Parathyroid adenoma (tissue), 2 donors: ENCODE results near the gene C11orf68.
A peak's percentile ranks its signal among the peaks of the same experiment; 100 is the strongest.

Source experiments
- H2AFZ ChIP-seq: fragments of 300-600 bp; sonication (generic); one replicate; pipeline ENCODE4 v1.7.0; 2017; ENCODE audit warnings: antibody characterized with exemption, mild to moderate bottlenecking
- H3K27ac ChIP-seq: fragments of 300-600 bp; sonication (generic); one replicate; pipeline ENCODE4 v1.7.0; 2017
- H3K27me3 ChIP-seq: fragments of 300-600 bp; sonication (generic); one replicate; pipeline ENCODE4 v1.7.0; 2017; ENCODE audit warnings: low read length; ENCODE audit not compliant: control insufficient read depth, insufficient read depth
- H3K36me3 ChIP-seq: fragments of 300-600 bp; sonication (generic); one replicate; pipeline ENCODE4 v1.7.0; 2017; ENCODE audit warnings: low read length; ENCODE audit not compliant: control insufficient read depth, insufficient read depth
- H3K4me1 ChIP-seq: fragments of 300-600 bp; sonication (generic); one replicate; pipeline ENCODE4 v1.7.0; 2017; ENCODE audit warnings: control low read depth
- H3K4me2 ChIP-seq: fragments of 300-600 bp; sonication (generic); one replicate; pipeline ENCODE4 v1.7.0; 2017; ENCODE audit warnings: low read length
- H3K4me3 ChIP-seq: fragments of 300-600 bp; sonication (generic); one replicate; pipeline ENCODE4 v1.7.0; 2017; ENCODE audit warnings: low read depth, low read length
- H3K79me2 ChIP-seq: fragments of 300-600 bp; sonication (generic); one replicate; pipeline ENCODE4 v1.7.0; 2017; ENCODE audit warnings: control low read depth
- H3K9ac ChIP-seq: fragments of 300-600 bp; sonication (generic); one replicate; pipeline ENCODE4 v1.7.0; 2017; ENCODE audit warnings: mild to moderate bottlenecking
- H3K9me3 ChIP-seq: fragments of 300-600 bp; sonication (generic); one replicate; pipeline ENCODE4 v1.7.0; 2017; ENCODE audit warnings: low read length; ENCODE audit not compliant: control insufficient read depth
- TF ChIP-seq, protein P1 (sequence below): fragments of 300-600 bp; sonication (generic); IDR thresholded peaks from one replicate; pipeline ENCODE4 v1.7.0; 2017; ENCODE audit warnings: antibody characterized with exemption, mild to moderate bottlenecking
- donor health status: primary hyperparathyroidism.

The C11orf68 gene

DNA sequence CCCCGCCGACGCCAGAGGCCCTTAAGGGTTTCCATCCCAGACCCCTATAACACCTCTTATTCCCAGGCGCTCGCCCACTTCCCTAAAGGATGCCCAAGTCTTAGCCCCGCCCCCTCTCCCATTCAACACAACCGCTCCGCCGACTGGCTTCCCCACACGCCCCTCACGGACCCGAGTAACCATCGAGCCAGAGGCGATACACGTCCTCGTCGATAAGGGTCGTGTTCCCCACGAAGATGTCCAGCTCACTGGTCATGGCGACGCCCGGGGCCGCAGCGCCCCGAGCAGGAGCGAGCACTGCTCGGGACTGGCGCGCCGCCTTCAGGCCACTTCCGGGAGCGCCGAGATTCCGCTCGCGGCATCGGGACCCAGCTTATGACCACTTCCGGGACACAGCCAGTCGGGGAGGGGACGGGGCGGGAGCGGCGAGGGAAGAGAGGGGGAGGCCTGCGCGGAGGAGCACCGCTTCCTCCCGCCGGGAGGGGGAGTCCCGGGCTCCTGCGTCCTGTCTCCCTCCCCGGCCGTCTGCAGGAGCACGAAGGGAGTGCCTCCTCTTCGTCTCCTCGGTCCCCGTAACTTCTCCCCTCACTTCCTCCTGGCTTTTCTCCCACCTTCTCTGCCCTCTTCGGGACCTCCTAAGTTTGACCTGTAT, 30.6 kb downstream of the C11orf68 start, which contains the start of gene FIBP:
Gene FIBP (minus strand): TSS at position 309 of the 652 bp plus-strand sequence. CDS start 53 bp downstream, at position 256.
- H3K4me1 ChIP-seq = peaks cover 8% of the 10 kb centered on the region
- H3K9ac ChIP-seq = no peak within 1 kb of the TSS
- no peaks in the 10 kb centered on the region for H3K79me2 ChIP-seq
- H3K27ac ChIP-seq = peak within 1 kb of the TSS; percentile 87
- peak within 1 kb of the TSS; percentile 76 for H2AFZ ChIP-seq
- TF ChIP-seq, protein P1, sequence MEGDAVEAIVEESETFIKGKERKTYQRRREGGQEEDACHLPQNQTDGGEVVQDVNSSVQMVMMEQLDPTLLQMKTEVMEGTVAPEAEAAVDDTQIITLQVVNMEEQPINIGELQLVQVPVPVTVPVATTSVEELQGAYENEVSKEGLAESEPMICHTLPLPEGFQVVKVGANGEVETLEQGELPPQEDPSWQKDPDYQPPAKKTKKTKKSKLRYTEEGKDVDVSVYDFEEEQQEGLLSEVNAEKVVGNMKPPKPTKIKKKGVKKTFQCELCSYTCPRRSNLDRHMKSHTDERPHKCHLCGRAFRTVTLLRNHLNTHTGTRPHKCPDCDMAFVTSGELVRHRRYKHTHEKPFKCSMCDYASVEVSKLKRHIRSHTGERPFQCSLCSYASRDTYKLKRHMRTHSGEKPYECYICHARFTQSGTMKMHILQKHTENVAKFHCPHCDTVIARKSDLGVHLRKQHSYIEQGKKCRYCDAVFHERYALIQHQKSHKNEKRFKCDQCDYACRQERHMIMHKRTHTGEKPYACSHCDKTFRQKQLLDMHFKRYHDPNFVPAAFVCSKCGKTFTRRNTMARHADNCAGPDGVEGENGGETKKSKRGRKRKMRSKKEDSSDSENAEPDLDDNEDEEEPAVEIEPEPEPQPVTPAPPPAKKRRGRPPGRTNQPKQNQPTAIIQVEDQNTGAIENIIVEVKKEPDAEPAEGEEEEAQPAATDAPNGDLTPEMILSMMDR = peak; percentile 88
- no peaks in the 10 kb centered on the region for H3K9me3 ChIP-seq
- H3K4me3 ChIP-seq = peak within 1 kb of the TSS; percentile 77
- H3K27me3 ChIP-seq = no peaks in the 10 kb centered on the region
- H3K36me3 ChIP-seq = no peaks in the 10 kb centered on the region
- peak within 1 kb of the TSS; percentile 70 for H3K4me2 ChIP-seq

- Histone ChIP-seq H3K79me2 (no peaks in the 10 kb centered on the region), H3K27ac (peak overlapping the region; percentile 87), H3K4me1 (peaks cover 8% of the 10 kb centered on the region), H3K4me2 (peak overlapping the region; percentile 70), H3K9ac (no peak overlapping the region), H3K4me3 (peak overlapping the region; percentile 77), H3K27me3 (no peaks in the 10 kb centered on the region), H2AFZ (peak overlapping the region; percentile 76), H3K9me3 (no peaks in the 10 kb centered on the region), H3K36me3 (no peaks in the 10 kb centered on the region)
- TF ChIP-seq, protein P1 = no peak
These were observed 31.1 kb downstream of the C11orf68 start for GRCh38 chr11:65887723-65888162.

GRCh38 chr11:65886826-65887722, 31.8 kb downstream of the C11orf68 start:
- Histone ChIP-seq H3K4me3 (peak overlapping the region; percentile 77), H3K4me1 (peaks cover 8% of the 10 kb centered on the region), H2AFZ (no peak overlapping the region), H3K27me3 (no peaks in the 10 kb centered on the region), H3K79me2 (no peaks in the 10 kb centered on the region), H3K27ac (peak overlapping the region; percentile 87), H3K9ac (no peak overlapping the region), H3K36me3 (no peaks in the 10 kb centered on the region), H3K4me2 (peak overlapping the region; percentile 70), H3K9me3 (no peaks in the 10 kb centered on the region)
- TF ChIP-seq, protein P1 = no peak

DNA sequence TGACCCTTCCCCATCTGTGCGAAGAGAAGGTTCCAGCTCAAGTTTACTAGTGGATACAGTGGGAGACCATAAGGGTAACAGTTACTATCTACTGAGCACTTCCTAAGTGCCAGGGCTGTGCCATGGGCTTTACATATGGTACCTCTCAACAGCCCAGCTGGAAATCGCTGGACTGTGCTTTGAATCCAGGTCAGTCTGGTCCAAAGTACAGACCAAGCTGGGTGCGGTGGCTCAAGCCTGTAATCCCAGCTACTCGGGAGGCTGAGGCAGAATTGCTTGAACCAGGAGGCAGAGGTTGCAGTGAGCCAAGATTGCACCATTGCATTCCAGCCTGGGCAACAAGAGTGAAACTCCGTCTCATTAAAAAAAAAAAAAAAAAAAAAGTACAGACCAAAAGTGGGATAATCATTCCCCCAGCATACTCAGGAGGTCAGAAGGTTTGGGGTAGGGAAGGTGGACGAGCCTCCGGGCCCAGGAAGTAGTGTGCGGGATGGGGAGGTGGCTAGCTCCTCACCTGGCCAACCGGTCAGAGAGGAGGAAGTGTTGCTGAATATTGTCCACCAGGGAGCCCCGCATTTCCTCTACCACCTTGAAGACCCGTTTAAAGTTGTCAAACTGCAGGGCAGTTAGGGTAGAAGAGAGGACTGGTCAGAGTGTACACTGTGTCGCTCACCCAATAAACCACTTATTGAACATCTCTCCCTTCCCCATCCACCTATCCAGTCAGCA, 32.9 kb downstream of the C11orf68 start:
- no peak overlapping the region for H3K4me3 ChIP-seq
- H3K27ac ChIP-seq = no peak overlapping the region
- no peak overlapping the region for H3K9ac ChIP-seq
- H3K9me3 ChIP-seq = no peaks in the 10 kb centered on the region
- H3K4me1 ChIP-seq = peaks cover 8% of the 10 kb centered on the region
- H3K27me3 ChIP-seq = no peaks in the 10 kb centered on the region
- TF ChIP-seq, protein P1 = no peak
- no peaks in the 10 kb centered on the region for H3K36me3 ChIP-seq
- H2AFZ ChIP-seq = no peak overlapping the region
- H3K4me2 ChIP-seq = no peak overlapping the region
- no peaks in the 10 kb centered on the region for H3K79me2 ChIP-seq
